NCI-H446 (cell line): ENCODE measurements around the gene ADORA2B.
"Not testable (repeated sequence)": the region's sequence is repeated elsewhere in the genome, so short reads cannot be mapped to it uniquely, and the experiment has no call there.

Source experiments
- DNase-seq, 2 experiments: peaks; one replicate each; lab custom pipeline; 2025; lab: John Stamatoyannopoulos, UW

ADORA2B gene

DNA sequence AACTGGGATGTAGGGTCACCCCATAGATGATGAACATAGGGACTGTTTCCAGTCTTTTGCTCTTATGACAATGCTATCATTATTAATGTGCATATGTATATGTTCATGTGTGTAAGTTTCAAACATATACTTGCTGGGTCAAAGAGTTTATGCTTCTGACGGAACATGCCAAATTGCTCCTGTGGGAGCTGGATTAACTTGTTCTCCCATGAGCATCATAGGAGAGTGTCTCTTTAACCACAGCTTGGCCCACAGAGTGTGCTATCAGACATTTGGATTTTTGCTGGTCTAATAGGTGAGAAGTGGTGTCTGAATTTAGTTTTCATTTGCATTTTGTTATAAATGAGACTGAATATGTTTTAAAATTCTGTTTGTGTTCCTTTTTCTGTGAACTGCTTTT is 22.3 kb upstream of the ADORA2B start:
- no peak for DNase-seq

- no peak for DNase-seq
Measured at GRCh38 chr17:15926039-15926740, 18.7 kb upstream of the ADORA2B start.

DNA sequence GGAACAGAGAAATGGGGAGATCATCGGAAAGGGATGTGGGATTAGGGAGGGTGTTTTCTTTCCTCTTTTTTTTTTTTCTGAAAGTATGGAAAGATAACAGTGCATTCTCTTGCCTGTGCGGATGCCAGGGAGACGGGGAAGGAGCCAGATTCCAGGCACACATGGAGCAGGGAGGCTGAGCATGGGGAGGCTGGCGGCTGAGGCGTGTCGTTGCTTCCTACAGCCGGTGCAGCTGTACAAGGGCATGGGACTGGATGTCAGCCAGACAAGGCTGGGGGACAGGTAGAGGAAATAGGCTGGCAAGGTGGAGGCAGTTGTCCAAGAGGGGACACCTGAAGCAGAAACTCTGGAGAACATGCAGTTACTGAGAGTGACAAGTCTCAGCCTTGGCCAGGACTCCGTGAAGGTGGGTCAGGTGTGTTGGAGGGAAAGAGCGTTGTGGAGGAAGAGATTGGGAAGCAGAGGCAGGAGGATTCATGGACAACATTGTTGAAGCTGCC is 16.6 kb upstream of the ADORA2B start:
- DNase-seq: no peak

- no peak for DNase-seq
Measured at GRCh38 chr17:15929941-15930340, 15.0 kb upstream of the ADORA2B start.

DNA sequence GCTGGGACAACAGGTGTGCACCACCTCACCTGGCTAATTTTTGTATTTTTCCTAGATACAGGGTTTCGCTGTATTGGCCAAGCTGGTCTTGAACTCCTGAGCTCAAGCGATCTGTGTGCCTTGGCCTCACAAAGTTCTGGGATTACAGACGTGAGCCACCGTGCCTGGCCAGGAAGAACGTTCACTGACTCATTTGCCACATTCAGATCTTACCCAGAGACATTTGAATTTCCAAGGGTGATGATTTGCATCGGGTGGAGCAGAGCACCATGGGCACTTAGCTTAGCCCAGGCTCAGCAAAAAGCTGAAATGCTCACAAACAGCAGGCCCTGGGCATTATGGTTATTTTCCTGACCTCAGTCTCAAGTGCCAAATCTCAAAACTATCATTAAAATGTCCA is 14.5 kb upstream of the ADORA2B start:
- DNase-seq: no peak

DNA sequence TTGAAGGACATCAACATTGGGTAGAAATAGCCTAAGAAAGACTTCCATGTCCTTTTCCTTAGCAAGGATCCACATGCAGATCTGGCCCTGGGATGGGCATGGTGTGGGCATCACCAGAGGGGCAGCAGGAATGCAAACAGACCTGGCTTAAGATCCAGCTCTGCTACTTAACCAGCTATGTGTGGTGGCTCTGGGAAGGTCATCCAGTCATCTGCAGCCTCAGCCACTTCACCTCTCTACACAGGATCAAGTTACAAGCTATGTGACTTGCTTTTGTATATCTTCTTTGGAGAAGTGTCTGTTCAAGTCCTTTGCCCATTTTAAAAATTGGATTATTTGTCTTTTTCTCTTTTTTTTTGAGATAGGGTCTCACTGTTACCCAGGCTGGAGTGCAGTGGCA is 13.5 kb upstream of the ADORA2B start:
- no peak for DNase-seq

DNA sequence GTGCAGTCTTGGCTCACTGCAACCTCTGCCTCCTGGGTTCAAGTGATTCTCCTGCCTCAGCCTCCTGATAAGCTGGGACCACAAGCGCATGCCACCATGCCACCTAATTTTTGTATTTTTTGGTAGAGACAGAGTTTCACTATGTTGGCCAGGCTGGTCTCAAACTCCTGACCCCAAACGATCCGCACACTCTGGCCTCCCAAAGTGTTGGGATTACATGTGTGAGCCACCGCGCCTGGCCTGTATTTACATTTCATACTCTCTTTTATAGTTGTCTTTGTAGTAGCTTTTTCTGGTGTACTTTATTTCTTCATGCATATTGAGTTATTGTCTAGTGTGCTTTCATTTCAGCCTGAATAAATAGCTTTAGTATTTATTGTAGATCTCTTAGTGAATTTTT is 10.1 kb upstream of the ADORA2B start:
- DNase-seq: no peak

GRCh38 chr17:15935891-15936290 is 9.0 kb upstream of the ADORA2B start:
- no peak for DNase-seq

GRCh38 chr17:15936481-15936880 is 8.4 kb upstream of the ADORA2B start:
- not testable (repeated sequence) for DNase-seq

- DNase-seq: no peak
Measured at GRCh38 chr17:15941781-15942180, 3.1 kb upstream of the ADORA2B start.

- DNase-seq: no peak
Measured at GRCh38 chr17:15942207-15942833, 2.6 kb upstream of the ADORA2B start.

DNA sequence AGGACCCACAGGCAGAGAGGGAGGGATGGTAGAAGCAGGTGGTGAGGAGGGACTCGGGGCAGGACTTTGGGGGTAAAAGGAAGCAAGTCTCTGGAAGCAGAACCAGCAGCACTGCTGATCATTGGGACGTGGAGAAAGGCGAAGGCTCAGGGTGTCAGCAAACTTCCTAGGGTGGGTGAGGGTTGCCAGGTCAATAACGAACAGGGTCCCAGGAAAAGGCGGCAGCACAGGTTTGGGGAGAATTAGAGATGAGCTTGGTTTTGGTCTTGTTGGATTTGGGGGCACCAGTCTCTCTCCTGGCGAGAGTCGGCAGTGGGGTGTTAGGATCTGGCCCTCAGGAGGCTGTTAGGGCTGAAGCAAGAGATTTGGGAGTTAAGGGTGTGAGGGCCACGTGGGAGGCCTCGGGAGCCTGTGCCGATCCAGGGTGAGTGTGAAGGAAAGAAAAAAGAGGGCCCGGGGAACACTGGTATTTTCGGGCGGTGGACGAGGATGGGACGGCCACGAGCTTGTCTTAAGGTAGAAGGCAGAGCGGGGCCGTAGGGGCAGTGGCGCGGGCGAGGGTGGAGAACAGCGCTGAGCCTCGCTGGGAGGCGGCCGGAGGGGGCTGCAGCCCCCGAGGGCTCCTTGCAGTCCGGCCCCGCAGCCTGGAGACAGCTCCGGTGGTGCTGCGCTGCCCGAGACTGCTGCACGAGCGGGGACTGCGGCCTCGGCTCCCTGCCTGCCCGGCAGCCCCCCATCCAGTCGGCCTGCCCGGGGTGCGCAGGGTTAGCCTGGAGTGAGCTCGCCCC is 765 bp upstream of the ADORA2B start:
- DNase-seq: no peak

DNA sequence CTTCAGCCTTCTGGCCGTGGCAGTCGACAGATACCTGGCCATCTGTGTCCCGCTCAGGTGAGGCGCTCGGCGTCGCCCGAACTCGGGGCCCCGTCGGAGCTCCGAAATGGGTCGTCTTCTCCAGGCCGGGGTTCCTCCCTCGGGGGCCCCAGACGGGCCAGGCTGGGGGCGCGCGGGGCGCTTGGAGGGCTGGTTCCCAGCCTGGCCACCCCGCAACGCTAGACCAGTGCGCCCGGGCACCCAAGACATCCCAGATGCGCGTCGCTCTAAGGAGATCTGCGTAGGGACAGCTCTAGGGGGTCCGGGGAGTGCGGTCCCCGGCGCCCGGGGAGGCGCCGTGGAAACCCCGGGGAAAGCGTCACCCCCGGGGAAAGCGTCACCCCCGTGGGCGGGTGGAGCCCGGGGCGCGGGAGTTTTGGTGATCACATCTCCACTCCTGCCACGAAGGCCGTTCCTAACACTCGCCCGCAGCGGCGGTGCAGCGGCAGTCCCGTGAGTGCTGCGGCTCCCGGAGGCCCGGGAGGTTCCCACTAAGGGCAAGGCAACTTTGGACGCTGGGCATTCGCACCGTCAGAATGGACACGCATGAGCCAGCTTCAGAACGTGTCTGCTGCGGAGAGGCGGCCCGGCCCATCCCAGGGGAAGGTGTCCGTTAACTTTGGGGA is 729 bp downstream of the ADORA2B start:
- DNase-seq: no peak

DNA sequence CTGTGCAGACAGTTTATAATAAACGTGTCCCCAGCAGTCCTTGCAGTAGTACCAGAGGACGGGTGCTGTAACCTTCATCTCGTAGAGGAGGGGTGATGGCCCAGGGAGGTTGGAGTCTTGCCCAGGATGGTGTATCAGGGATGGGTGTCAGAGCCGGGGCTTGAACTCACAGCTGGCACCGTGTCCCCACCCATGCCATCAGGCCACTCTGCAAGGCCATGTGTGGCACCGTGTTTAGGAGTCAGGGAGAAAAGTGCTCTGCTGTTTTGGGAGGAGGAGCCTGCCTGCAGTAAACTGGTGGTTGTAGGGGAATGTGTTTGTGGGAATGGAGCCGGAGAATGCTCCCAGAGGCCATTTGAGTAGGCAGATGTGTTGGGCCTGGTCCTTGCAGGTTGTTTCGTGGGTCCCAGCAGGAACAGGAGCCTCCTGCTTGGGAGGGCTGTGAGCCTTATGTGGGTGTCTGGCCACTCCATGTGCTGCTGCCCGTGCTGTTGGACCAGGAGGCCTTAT is 1.7 kb downstream of the ADORA2B start:
- DNase-seq: no peak

- DNase-seq: no peak
Measured at GRCh38 chr17:15947271-15947670, 2.3 kb downstream of the ADORA2B start.

DNA sequence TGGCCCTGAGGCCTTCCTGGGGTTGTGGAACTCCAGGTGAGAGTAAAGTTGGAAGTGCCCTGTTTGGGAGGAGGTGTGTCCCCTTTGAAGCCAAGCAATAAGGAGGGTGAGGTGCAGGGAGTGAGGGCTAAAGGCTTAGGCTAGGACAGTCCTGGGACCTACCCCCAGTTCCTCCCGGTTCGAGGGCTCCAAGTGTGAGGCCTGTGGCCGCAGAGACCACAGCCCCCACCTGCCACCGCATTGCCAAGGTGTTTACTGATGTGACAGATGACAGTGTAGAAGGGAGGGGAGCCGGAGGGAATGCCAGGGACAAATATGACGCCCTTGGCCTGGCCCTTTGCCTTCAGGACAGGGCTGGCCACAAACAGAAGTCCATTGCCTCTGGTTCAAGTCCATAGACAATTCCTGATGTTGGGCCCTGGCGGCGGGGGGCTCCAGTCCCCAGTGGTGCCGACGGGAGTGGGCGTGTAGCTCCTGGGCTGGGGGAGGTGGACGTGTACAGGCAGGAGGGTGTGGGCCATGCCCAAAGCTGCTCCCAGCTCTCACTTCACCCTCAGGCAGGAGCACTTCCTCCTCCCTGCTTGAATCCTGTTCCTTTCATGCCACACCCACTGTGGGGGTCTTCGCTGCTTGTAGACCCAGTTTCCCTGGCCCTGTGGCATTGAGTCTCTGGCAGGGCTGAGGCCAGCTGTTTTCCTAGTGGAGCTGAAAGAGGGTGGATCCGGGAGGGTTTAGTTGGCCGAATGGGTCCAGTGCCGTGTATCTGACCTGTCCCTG is 3.2 kb downstream of the ADORA2B start:
- no peak for DNase-seq

GRCh38 chr17:15951368-15952047 is 6.6 kb downstream of the ADORA2B start:
- DNase-seq: no peak

GRCh38 chr17:15952048-15952532 is 7.2 kb downstream of the ADORA2B start:
- DNase-seq: no peak

DNA sequence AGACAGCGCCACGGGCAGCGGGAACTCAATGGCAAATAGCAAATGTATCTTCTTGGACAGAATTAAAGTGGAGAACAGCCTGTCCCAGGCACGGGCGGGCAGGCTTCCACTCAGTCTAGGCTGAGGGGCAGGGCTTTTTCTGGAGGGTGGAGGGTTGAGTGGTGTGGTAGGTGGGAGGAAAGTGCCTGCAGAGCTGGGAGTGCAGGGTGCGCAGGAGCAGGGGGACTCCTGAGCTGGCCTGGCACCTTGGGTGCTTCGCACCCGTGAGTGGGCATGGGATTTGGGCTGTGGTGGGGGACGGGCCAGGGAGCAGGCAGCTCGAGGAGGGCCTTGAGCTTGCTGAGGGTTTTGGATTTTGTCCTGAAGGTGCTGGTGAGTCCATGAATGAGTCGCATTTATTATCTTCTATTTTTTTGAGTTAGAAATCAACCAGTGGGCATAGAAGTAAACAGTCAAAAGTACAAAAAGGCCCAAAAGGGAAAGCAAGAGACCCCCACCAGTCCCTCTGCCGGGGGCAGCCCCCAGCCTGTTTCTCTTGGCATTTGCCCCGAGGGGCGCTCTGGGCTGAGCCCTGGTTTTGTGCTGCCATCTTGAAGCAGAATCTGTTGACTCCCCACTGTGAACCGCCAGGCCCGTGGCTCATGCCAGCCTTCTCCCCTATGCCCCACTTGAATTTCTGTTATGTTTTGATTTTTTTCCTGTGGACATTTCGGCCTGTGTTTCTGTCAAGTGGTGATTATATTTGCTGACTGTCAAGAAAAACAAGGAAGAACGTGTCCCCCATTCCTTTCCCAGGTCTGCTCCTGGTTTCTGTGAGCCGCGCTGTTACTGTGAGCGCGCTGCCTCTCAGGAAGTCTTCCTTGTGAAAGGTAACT is 8.2 kb downstream of the ADORA2B start:
- DNase-seq: no peak

GRCh38 chr17:15954222-15954621 is 9.3 kb downstream of the ADORA2B start:
- DNase-seq: no peak
